ENCODE measurements around the gene ZNF862.

DNA sequence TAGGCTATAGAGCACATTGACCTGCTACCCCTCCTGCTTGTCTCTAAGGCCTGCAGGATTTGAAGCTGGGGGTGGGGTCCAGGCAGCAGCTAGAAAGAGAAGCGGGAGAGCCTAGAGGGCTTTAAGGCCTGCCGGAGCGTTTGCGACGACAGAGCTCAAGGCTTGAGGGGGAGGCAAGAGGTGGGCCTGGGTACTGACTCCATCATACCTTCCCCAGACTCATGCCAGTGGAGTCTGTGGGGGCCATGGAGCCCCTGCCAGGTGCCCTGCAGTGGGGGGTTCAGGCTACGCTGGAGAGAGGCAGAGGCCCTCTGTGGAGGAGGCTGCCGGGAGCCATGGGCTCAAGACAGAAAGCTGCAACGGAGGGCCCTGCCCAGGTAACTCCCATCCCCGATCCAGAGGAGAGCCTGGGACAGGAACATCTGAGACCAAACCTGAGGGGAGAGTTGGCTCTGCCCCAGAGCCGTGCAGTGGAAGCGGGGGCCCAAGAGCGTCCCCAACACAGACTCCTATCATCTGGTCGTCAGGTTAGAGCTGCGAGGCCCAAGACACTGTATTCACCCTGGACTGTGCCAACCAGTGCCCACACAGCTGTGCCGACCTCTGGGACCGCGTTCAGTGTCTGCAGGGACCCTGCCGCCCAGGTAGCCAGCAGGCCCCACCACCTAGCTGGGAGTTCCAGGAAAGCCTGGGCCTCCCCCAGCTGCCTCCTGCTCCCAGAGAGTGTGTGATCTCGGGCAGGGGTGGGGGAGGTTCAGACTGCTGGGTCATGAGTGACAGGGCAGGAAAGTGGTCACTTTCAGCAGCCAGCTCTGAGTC, 13.2 kb upstream of the ZNF862 start:
- TF ChIP-seq CTCF (conservative IDR thresholded peaks at IDR 0.05; ENCODE audit: low read length) (no peak), EZH2phosphoT487 (IDR thresholded peaks at IDR 0.05; ENCODE audit: borderline replicate concordance) (no peak)
